GM21528 (cell line): Measurements from ENCODE around the gene EYS.
"Not testable (repeated sequence)": the region's sequence is repeated elsewhere in the genome, so short reads cannot be mapped to it uniquely, and the experiment has no call there.

Source experiments
- ATAC-seq: cut with Tn5 transposase; IDR thresholded peaks from one replicate; pipeline ENCODE4 v1.9.1; 2021; ENCODE audit warnings: mild to moderate bottlenecking, moderate library complexity; ENCODE audit not compliant: unreplicated experiment, low FRiP score

The EYS gene

DNA sequence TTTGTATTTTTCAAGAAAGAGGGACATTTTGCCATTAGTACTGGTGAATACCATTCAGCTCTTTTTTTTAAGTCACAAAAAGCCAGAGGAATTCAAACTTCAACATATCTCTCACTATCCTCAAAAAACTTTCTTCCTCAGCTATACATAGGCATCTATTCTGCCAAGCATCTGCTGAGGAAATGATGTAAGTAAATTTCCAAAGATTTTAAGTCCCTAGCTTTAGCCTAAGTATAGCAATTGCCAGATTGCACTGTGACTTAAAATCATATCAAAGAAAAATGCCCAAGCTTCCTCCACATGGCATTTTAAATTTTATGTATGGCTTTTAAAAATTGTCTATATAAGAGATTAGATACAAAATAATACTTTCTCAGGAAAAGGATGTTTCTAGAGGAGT is 237.4 kb downstream of the EYS start:
- ATAC-seq = no peak

DNA sequence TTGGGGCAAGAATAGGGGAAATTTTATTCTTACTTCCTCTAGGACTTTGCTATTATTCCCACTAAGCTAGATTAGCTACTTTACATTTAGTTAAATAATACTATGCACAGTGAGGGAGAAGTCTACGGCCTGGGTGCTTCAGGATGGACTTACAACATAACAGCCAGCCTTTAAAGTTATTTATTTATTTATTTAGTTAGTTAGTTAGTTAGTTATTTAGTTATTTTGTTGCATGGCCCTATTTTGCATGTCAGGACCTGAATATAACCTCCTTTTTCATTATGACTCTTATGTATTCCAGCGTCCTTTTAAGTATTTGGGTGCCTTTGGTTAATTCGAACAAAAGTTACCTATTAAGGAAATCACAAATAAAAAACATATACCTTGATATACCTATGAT is 238.7 kb downstream of the EYS start:
- ATAC-seq = no peak

DNA sequence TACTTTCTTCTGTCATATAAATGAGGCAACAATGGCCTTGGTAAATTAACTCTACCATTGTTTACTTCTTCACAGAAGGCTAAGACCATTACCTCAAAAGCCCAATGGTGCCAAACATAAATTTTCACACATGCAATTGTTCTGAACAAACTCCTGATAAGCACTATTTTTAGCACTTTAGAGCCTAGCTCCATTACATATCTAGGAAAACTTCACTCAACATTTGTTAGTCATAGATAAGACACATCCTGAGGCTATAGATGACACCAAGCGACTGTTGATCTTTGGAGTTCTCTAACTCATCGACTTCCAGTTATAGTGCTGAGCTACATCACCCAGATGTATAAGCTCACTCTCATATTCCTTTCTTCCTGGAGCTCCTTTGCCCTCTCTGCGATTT is 245.9 kb downstream of the EYS start:
- ATAC-seq = no peak

DNA sequence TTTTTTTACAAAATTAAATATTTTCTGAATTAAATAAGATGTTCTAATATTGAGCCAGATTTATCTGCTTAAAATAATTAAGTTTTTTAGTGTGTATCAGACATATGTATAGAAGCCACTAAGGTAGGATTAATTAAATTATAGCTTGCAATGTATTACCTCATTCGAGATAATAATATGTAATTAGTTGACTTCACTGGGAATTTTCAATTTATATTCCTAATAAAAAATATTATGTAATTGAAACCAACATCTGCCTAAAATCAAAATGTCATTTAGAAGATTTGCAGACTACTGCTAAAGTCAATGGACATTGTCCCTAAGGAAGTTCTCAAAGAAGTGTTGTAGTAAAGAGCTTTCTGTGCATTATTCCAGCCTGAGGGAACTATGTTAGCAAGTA is 254.7 kb downstream of the EYS start:
- ATAC-seq = no peak

DNA sequence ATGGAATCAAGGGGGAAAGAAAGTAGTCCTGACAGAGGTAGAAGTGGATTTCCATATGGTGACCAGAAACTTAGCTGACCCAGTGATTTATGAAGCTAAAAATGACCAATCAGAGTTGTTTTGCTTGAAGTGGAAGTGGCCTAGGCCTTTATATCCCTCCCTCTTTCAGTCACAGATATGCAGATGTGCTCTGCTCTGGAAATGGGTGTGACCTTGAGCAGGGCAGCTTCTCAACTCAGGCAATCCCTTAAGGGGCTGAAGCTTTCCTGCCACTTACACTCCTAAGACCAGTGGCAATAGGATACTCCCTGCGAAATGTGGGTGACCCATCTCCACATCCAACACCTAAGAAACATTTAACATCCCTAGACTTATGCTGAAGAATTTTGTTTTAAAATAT is 256.6 kb downstream of the EYS start:
- no peak for ATAC-seq

DNA sequence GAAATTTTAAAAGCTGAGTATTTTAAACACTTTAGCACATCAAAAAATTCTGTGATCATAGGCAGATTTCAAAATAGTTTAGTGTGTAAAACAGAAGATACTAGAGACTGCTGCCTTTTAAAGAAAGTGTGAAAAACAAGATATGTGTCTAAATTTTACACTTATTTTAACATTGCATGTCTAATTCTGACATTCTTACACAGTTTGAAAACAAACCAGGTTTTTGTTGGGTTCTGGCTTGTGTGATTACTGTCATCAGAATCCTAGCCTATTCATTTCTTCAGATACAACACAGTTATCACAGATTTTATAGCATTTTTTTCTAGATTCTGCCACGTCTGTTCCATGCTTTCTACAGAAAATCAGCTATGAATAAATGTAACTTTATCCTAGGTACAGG is 257.1 kb downstream of the EYS start:
- ATAC-seq = no peak

DNA sequence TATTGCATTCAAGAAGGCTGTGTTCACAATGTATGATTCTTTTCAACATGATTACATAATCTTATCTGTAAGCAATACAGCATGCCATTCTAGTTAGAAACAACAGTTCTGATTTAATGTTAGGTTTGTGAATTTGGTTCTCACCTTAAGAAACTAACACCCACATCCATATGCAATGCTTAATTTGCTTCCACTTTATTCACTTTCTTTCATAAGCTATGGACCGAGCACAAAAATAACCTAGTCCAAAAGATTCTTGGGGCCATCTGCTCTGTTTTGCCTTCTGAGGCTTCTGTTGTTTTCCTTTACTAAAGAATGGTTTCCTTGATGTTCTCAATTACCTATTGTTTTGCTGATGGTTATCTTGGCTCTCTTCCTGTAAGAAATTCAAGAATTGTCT is 258.2 kb downstream of the EYS start:
- ATAC-seq = no peak

DNA sequence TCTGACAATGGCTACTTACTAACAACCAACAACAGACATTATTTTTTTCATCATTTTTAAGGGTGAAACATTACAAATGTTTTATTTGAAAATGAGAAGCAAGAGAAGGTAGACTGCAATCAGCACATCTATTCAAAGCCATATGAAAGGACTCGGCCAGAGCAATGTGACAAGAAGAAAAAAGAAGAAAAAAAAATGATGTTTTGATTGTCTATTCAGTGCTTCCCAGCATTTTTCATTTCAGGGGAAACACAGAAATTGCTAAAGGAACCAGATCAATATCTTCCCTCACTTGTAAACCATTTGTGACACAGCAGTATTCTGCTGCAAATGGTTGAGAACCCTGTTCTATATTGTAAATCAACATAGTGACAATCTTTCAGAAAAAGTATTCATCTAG is 270.7 kb downstream of the EYS start:
- ATAC-seq = no peak

DNA sequence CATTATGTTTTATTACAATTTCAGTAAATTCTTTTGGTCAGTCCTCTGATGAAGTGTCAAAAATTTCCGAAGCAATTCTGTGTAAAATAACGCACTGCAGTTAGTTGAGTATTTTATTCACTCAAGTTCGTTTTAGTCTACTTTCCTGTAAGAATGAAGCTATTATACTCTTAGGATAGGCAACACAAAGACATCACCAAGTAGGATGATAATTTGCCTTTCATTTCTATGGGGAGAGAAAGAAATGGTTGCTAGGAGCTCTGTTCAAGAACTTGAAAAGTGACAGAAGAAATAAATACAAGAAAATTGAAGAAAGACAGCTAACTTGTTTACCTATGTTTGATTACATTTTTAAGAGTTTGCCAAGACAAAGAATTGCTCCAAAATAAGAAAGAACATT is 290.4 kb downstream of the EYS start:
- no peak for ATAC-seq

DNA sequence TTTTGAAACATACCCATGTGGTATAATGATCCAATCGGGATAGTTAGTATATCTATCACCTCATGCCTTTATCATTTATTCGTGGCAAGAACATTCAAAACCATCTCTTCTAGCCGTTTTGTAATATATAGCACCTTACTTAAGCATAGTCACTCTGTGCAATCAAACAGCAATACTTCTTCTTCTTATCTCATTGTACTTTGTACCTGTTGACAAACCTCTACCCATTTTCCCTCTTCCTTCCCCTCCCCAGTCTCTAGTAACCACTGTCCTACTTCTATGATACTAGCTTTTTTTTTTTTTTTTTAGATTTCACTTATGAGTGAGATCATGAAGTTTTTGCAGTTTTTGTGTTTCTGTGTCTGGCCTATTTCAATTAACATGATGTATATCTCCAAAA is 296.7 kb downstream of the EYS start:
- no peak for ATAC-seq

DNA sequence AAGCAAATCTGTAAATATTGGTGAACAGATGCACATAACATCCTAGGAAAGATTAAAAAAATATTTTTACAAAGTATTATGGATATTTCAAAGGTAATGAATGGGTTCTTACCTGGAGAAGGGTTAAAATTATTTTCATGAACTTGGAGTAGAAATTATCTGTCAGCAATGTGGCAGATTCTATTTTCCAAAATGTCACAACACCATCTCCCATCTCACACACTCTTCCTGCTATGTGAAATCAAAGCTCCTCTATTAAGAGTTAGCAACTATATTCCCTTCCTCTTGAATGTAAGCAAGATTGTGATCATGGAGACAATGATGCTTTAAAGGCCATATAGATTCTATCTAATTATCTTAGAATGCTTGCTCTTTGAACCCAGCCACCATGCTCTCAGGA is 304.5 kb downstream of the EYS start:
- ATAC-seq = no peak

DNA sequence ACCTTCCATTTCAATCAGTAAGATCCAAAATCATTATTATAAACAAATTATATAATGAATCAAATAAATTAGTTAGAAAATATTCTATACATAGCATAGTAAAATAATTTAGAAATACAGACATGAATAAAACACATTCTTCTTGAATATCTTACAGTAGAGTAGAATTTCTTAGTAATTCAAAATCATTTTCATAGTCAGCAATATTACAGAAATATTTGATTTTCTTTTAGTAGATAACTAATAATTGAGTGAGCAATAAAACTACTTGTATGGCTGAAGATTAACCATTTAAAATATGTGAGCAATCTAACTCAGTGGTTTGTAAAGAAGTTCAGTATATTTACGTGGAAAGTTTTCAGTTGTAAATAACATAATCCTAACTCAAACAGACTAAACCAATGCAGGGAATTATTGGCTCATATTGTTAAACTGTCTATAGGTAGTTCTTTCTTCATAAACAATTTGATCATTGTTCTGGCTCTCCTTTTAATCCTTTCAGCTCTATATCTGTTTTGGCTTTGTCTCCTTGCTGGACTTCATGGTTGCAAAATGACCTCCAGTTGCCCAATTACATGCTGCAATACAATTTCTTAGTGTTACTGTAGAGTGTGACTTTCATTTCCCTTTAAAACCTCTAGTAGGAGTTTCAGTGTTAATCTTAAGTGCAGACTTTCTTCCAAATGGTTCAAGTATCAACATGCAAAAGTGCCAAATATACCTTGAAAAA is 307.5 kb downstream of the EYS start:
- no peak for ATAC-seq

DNA sequence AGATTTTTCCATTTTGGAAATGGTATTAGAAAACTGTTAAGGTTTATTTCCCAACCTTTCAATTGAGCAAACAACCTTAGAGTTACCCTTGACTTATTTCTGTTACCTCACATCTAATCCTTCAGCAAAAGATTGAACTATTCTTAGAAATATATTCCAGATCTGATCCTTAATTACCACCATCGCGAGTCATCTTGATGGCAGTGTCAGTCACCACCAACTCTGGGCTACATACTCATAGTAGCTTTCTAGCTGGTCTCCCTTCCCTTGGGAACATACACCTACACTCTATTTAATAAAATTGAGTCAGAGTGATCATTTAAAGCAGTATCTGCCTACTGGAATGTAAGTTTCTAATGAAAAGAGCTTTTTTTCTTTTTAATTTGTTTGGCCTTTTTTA is 308.2 kb downstream of the EYS start:
- no peak for ATAC-seq

DNA sequence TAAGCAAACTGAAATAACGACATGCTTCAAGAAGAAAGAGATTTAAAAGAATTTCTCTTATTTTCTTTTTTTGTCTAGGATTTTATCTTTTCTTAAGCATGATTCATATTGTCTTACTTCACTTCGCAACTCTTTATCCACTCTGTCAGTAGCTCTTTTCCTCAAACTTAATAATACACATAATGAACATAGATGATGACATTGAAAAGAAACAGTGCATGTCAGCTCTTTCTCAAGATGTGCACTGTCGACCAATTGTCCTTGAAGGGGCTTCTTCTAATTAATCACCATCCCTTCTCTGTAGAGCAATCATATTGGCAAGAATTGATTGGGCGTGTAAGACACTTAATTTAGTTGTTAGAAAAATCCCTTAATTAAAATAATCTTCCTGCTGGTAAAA is 356.5 kb downstream of the EYS start:
- no peak for ATAC-seq

DNA sequence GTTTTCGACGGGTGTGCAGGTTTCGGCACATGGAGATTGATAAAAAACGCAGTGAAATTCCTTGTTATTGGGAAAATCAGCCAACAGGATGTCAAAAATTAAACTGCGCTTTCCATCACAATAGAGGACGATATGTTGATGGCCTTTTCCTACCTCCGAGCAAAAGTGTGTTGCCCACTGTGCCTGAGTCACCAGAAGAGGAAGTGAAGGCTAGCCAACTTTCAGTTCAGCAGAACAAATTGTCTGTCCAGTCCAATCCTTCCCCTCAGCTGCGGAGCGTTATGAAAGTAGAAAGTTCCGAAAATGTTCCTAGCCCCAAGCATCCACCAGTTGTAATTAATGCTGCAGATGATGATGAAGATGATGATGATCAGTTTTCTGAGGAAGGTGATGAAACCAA is 404.4 kb downstream of the EYS start:
- ATAC-seq = not testable (repeated sequence)

DNA sequence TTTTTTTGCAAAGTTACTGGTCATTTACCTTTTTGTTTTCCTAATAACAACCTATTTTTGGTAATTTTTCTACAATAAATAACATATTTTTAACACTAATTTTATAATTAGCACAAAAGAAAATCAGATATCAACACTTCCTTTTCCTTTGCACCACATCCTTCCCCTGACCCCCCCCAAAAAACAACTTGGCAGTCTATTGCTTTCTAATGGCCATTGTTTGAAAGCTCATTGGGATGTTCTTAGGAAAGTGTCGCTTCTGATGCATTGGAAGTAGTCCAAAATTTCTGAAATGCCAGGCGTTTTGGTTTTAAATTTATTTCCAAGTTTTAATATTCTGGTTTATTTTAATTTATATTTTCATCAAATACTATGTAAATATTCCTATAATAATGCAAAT is 407.8 kb downstream of the EYS start:
- no peak for ATAC-seq

DNA sequence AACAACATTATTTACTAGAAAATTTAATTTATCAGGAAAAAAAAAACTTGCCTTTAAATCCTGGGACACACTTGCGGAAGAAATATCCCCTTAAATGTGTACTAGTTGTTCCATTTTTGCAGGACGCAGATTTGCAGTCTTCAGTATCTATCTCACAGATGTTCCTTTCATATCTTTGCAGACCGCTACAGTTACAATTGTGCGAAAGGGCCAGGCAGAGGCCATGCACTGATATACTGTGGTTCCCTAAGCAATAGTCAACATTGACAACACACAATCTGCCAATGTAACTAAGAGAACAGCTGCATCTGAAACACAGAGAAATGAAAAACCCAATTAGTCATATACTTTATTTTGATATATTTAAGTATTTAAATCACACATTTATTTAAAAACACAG is 411.2 kb downstream of the EYS start:
- no peak for ATAC-seq

DNA sequence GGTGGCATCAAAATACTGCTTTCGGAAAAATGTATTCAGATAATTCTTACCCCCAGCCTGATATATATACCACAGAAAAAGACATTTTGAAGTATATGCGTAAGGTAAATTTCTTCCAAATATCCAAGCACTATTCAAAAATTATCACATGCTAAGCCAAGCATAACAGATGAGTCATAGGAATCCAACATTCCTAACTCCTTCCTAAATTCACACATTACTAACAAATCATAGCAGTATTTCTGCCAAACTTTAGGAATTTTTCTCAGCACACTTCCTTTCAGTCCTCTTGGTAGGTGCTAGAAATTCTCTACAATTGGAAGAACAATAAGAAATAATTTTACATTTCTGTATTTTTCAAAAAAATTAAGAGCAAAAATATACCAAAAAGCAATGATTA is 417.5 kb downstream of the EYS start:
- ATAC-seq = no peak

DNA sequence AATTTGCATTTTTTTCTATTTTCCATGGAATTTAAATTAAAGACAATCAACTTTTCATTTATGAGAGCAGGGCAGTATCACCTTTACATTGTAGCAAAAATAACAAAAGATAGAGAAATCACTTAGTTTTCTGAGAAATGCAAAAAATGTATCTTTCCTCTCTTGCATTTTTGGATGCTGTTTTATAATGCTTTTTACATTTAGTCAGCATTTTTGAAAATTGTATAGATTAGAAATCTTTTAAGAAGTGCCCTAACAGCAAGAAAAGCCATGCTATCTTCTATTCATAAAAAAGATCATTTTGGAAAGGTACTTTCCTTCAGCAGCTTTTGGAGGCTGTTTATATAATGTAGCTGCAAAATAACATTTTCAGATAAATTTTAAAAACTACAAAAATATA is 421.8 kb downstream of the EYS start:
- no peak for ATAC-seq

DNA sequence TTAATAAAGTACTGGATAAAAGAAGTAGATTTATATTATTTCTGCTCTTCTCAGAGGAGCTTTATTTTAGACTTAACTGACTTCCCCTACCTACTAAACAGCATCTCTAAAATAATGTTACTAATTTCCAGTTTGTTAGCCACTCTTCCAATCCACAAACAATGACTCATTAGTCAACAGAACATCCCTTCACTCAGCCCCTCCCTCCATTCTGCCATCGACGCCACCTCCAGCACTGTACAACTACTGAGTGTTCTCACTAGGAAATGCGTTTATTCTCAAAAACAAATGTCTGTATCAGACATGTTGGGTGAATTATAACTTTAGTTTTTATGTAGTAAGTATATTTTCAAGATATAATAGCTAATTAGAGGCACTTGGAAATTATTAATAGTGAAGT is 427.0 kb downstream of the EYS start:
- no peak for ATAC-seq

DNA sequence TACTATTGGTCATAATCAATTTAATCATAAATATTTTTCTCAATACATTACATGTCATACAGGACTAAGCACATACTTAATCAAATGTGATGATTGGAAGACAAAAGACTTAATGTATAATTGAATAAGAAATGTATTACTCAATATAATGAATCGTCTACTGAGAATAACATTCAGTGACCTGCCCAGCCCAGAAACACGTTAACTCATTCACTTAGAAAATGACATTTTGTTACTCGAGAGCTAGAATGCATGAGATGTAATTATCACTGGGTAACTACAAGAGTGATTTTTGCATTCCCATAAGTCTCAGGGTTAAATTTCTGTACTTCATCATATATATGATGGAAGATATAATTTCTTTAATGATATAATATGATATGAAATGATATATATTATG is 444.8 kb downstream of the EYS start:
- no peak for ATAC-seq

DNA sequence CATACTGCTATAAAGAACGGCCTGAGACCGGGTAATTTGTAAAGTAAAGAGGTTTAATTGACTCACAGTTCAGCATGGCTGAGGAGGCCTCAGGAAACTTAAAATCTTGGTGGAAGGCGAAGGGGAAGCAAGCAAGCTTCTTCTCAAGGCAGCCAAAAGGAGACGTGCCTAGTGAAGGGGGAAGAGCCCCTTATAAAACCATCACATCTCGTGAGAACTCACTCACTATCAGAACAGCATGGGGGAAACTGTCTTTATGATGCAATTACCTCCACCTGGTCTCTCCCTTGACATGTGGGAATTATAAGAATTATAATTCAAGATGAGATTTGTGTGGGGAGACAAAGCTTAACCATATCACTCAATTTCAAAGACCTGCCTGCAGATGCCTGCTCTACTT is 447.0 kb downstream of the EYS start:
- ATAC-seq = no peak

DNA sequence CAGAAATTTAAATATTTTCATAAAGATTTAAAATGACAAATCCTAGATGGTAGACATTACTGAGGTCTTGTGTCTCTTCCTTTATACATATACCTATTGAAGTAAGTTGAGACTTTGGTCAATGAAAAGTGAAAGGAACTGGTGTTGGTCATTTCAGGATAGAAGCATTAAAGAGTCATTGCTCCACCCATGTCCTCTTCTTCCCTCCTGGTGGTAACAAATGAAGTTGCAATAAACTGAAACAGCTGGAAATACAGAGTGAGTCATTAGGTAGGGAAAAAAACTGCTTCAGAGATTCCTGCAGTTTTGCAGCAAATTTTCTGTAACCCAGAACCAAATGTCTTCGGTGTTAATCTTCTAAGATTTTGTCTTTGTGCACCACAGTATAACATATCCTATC is 448.0 kb downstream of the EYS start:
- ATAC-seq = no peak
